VCaP (cell line): ENCODE results near the gene ENHO.

Experiments used
- H3K27ac ChIP-seq: fragments of 450-650 bp; 2 replicates; pipeline ENCODE4 v1.5.1; 2017
- CTCF ChIP-seq: fragments of 450-650 bp; conservative IDR thresholded peaks from 2 replicates; pipeline ENCODE4 v1.5.1; 2017; ENCODE audit warnings: mild to moderate bottlenecking, moderate library complexity

Gene ENHO

GRCh38 chr9:34559624-34560455 is 37.0 kb upstream of the ENHO start:
- no peak for TF ChIP-seq CTCF
- H3K27ac ChIP-seq = no peak overlapping the region

GRCh38 chr9:34558919-34559623 is 36.3 kb upstream of the ENHO start:
- TF ChIP-seq CTCF = no peak
- no peak overlapping the region for H3K27ac ChIP-seq

GRCh38 chr9:34558364-34558763 is 35.6 kb upstream of the ENHO start:
- no peak overlapping the region for H3K27ac ChIP-seq
- TF ChIP-seq CTCF = no peak

- TF ChIP-seq CTCF = no peak
- no peak overlapping the region for H3K27ac ChIP-seq
Observed at GRCh38 chr9:34557426-34558321, 34.9 kb upstream of the ENHO start.

GRCh38 chr9:34556949-34557348 is 34.2 kb upstream of the ENHO start:
- no peak for TF ChIP-seq CTCF
- H3K27ac ChIP-seq = no peak overlapping the region

- no peak overlapping the region for H3K27ac ChIP-seq
- TF ChIP-seq CTCF = no peak
Observed at GRCh38 chr9:34555936-34556525, 33.2 kb upstream of the ENHO start.
